Chondrocyte (in vitro differentiated cells): ENCODE data around the gene OR6B2. TPM values are rescaled to one million over a fixed set of nuclear protein-coding genes. Genes with fewer than 3 reads are reported as not detected.

ENCODE experiments used
- DNase-seq: peaks from one replicate; pipeline ENCODE4 v3.0.0; 2021; ENCODE audit warnings: mixed read lengths, low spot score
- H3K27ac Mint-ChIP-seq: one replicate; pipeline ENCODE4 v1.8.0; 2021; ENCODE audit warnings: mild to moderate bottlenecking, moderate library complexity, mixed read lengths; ENCODE audit not compliant: unreplicated experiment
- H3K27me3 Mint-ChIP-seq: 2 replicates; pipeline ENCODE4 v1.8.0; 2021; ENCODE audit warnings: low read depth, mixed read lengths
- H3K36me3 Mint-ChIP-seq: 2 replicates; pipeline ENCODE4 v1.8.0; 2021; ENCODE audit warnings: low read depth, mixed read lengths
- H3K4me1 Mint-ChIP-seq: 2 replicates; pipeline ENCODE4 v1.8.0; 2021; ENCODE audit warnings: low read depth, mild to moderate bottlenecking, mixed read lengths
- H3K4me3 Mint-ChIP-seq: one replicate; pipeline ENCODE4 v1.8.0; 2021; ENCODE audit warnings: mild to moderate bottlenecking, moderate library complexity, mixed read lengths; ENCODE audit not compliant: unreplicated experiment
- H3K9me3 Mint-ChIP-seq: 2 replicates; pipeline ENCODE4 v1.8.0; 2021; ENCODE audit warnings: low read depth, mixed read lengths
- long read RNA-seq: library from polyadenylated mRNA; stranded (forward); transcript quantifications from one replicate; pipeline ENCODE4 v2.0.0, GENCODE V29; 2021
- total RNA-seq: library from RNA; stranded (reverse); gene quantifications from 3 replicates; pipeline ENCODE4 v1.2.1, GENCODE V29; 2021
- TF ChIP-seq, protein P1 (sequence below): fragments of 200-600 bp; sonication (generic); IDR thresholded peaks from 2 replicates; pipeline ENCODE4 v1.5.0; 2021; ENCODE audit warnings: antibody characterized with exemption, mild to moderate bottlenecking, moderate library complexity

OR6B2 gene
- total RNA-seq = not detected in 3 replicates
- long read RNA-seq = 0 reads

- peaks cover 45% of the 10 kb centered on the region for H3K27me3 Mint-ChIP-seq
- DNase-seq = no peak
- no peaks in the 10 kb centered on the region for H3K9me3 Mint-ChIP-seq
- no peak within 1 kb of the TSS for H3K4me3 Mint-ChIP-seq
- no peak within 1 kb of the TSS for H3K27ac Mint-ChIP-seq
- no peaks in the 10 kb centered on the region for H3K36me3 Mint-ChIP-seq
- H3K4me1 Mint-ChIP-seq = no peaks in the 10 kb centered on the region
- TF ChIP-seq, protein P1, sequence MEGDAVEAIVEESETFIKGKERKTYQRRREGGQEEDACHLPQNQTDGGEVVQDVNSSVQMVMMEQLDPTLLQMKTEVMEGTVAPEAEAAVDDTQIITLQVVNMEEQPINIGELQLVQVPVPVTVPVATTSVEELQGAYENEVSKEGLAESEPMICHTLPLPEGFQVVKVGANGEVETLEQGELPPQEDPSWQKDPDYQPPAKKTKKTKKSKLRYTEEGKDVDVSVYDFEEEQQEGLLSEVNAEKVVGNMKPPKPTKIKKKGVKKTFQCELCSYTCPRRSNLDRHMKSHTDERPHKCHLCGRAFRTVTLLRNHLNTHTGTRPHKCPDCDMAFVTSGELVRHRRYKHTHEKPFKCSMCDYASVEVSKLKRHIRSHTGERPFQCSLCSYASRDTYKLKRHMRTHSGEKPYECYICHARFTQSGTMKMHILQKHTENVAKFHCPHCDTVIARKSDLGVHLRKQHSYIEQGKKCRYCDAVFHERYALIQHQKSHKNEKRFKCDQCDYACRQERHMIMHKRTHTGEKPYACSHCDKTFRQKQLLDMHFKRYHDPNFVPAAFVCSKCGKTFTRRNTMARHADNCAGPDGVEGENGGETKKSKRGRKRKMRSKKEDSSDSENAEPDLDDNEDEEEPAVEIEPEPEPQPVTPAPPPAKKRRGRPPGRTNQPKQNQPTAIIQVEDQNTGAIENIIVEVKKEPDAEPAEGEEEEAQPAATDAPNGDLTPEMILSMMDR = no peak
These were observed at the start of gene OR6B2 for GRCh38 chr2:240030379-240031094. Gene OR6B2, minus strand, starts transcription at chr2:240030429. Its CDS starts 0 bp downstream, at chr2:240030429.

GRCh38 chr2:240078631-240079030 lies 48.4 kb upstream of the OR6B2 start:
- peaks cover 34% of the 10 kb centered on the region for H3K9me3 Mint-ChIP-seq
- H3K4me3 Mint-ChIP-seq = no peak overlapping the region
- peaks cover 6% of the 10 kb centered on the region for H3K27me3 Mint-ChIP-seq
- no peaks in the 10 kb centered on the region for H3K4me1 Mint-ChIP-seq
- DNase-seq = no peak
- TF ChIP-seq, protein P1 = no peak
- H3K27ac Mint-ChIP-seq = no peak overlapping the region
- H3K36me3 Mint-ChIP-seq = peaks cover 2% of the 10 kb centered on the region

DNA sequence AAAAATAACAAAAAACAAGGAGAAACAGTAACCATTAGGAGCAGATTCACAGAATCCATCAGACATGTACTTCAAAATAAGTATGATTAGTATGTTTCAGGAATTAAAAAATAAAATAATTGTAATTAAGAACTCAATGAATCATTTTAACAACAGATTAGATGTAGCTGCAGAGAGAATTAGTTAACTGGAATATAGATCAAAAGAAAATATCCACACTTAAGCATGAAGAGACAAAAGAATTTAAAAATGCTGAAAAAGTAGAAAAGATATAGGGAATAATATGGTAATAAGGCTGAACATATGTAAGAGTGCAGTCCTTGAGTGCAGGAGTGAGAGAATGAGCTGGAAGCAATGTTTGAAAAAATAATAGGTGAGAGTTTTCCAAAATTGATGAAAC lies 47.2 kb upstream of the OR6B2 start:
- peaks cover 34% of the 10 kb centered on the region for H3K9me3 Mint-ChIP-seq
- DNase-seq = no peak
- no peak overlapping the region for H3K27ac Mint-ChIP-seq
- peaks cover 2% of the 10 kb centered on the region for H3K36me3 Mint-ChIP-seq
- H3K4me1 Mint-ChIP-seq = no peaks in the 10 kb centered on the region
- H3K4me3 Mint-ChIP-seq = no peak overlapping the region
- TF ChIP-seq, protein P1 = no peak
- H3K27me3 Mint-ChIP-seq = no peaks in the 10 kb centered on the region

- H3K27ac Mint-ChIP-seq = no peak overlapping the region
- H3K4me1 Mint-ChIP-seq = no peaks in the 10 kb centered on the region
- TF ChIP-seq, protein P1 = no peak
- H3K36me3 Mint-ChIP-seq = peaks cover 2% of the 10 kb centered on the region
- peaks cover 5% of the 10 kb centered on the region for H3K27me3 Mint-ChIP-seq
- DNase-seq = no peak
- peaks cover 32% of the 10 kb centered on the region for H3K9me3 Mint-ChIP-seq
- H3K4me3 Mint-ChIP-seq = no peak overlapping the region
These were observed 44.3 kb upstream of the OR6B2 start for GRCh38 chr2:240074545-240074944.

- Mint-ChIP-seq H3K27me3 (peaks cover 27% of the 10 kb centered on the region), H3K36me3 (no peaks in the 10 kb centered on the region), H3K9me3 (peaks cover 21% of the 10 kb centered on the region), H3K27ac (no peak overlapping the region), H3K4me1 (no peaks in the 10 kb centered on the region), H3K4me3 (no peak overlapping the region)
- TF ChIP-seq, protein P1 = no peak
- DNase-seq = no peak
These were observed 40.7 kb upstream of the OR6B2 start for GRCh38 chr2:240070907-240071306.
